Measurements from ENCODE around the gene MARCOL. TPM values are rescaled to one million over a fixed set of nuclear protein-coding genes. Genes with fewer than 3 reads are reported as not detected.

The MARCOL gene
- total RNA-seq, 1 experiment from 2014 or later: not detected

DNA sequence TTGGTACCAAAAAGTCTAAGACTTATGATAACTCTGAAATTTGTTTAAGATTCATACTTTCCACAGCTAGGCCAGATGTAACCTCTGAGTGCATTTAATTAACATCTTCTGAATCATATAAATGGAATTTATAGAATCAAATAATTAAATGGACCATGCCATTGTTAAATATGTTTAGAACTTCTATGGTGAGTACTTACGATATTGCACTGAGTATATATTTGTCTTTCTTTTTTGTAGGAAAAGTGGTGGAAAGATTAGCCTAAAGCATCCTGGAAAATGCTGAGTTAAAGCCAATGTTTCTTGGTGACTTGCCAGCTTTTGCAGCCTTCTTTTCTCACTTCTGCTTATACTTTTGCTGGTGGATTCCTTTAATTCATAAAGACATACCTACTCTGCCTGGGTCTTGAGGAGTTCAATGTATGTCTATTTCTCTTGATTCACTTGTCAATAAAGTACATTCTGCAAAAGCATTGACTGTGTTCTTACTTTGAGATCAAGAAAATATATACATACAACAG lies 23.6 kb upstream of the MARCOL start:
- Histone ChIP-seq H3K27ac (ENCODE audit: low read length) (no peak overlapping the region), H3K27me3 (ENCODE audit: control insufficient read depth, insufficient read depth, low read length) (no peaks in the 10 kb centered on the region), H3K4me3 (ENCODE audit: low read depth in 2 of 2, low read length in 2 of 2) (no peak overlapping the region), H3K4me1 (ENCODE audit: control insufficient read depth, insufficient read depth, low read length) (no peaks in the 10 kb centered on the region), H3K36me3 (ENCODE audit: control insufficient read depth, insufficient read depth, low read length) (no peaks in the 10 kb centered on the region), H3K9me3 (ENCODE audit: control insufficient read depth, insufficient read depth, low read depth, low read length) (no peaks in the 10 kb centered on the region)
- no peak for DNase-seq (ENCODE audit: low read depth, low spot score)
- TF ChIP-seq SIN3A (IDR thresholded peaks at IDR 0.05; ENCODE audit: borderline replicate concordance, insufficient read depth, low read depth, low read length) (no peak), TCF7L2 (IDR thresholded peaks at IDR 0.05; ENCODE audit: low read depth, low read length) (no peak), POLR2AphosphoS5 (IDR thresholded peaks at IDR 0.05; ENCODE audit: low read depth, low read length) (no peak)
- TF ChIP-seq, protein P1, sequence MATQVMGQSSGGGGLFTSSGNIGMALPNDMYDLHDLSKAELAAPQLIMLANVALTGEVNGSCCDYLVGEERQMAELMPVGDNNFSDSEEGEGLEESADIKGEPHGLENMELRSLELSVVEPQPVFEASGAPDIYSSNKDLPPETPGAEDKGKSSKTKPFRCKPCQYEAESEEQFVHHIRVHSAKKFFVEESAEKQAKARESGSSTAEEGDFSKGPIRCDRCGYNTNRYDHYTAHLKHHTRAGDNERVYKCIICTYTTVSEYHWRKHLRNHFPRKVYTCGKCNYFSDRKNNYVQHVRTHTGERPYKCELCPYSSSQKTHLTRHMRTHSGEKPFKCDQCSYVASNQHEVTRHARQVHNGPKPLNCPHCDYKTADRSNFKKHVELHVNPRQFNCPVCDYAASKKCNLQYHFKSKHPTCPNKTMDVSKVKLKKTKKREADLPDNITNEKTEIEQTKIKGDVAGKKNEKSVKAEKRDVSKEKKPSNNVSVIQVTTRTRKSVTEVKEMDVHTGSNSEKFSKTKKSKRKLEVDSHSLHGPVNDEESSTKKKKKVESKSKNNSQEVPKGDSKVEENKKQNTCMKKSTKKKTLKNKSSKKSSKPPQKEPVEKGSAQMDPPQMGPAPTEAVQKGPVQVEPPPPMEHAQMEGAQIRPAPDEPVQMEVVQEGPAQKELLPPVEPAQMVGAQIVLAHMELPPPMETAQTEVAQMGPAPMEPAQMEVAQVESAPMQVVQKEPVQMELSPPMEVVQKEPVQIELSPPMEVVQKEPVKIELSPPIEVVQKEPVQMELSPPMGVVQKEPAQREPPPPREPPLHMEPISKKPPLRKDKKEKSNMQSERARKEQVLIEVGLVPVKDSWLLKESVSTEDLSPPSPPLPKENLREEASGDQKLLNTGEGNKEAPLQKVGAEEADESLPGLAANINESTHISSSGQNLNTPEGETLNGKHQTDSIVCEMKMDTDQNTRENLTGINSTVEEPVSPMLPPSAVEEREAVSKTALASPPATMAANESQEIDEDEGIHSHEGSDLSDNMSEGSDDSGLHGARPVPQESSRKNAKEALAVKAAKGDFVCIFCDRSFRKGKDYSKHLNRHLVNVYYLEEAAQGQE (IDR thresholded peaks at IDR 0.05; ENCODE audit: insufficient read depth in 1 of 2, low read depth in 2 of 2, low read length in 1 of 2): no peak
- TF ChIP-seq, protein P2, sequence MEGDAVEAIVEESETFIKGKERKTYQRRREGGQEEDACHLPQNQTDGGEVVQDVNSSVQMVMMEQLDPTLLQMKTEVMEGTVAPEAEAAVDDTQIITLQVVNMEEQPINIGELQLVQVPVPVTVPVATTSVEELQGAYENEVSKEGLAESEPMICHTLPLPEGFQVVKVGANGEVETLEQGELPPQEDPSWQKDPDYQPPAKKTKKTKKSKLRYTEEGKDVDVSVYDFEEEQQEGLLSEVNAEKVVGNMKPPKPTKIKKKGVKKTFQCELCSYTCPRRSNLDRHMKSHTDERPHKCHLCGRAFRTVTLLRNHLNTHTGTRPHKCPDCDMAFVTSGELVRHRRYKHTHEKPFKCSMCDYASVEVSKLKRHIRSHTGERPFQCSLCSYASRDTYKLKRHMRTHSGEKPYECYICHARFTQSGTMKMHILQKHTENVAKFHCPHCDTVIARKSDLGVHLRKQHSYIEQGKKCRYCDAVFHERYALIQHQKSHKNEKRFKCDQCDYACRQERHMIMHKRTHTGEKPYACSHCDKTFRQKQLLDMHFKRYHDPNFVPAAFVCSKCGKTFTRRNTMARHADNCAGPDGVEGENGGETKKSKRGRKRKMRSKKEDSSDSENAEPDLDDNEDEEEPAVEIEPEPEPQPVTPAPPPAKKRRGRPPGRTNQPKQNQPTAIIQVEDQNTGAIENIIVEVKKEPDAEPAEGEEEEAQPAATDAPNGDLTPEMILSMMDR (IDR thresholded peaks at IDR 0.05): no peak
- ChIA-PET CTCF (no interaction called here), POLR2A (no interaction called here)
- BruUV-seq (replicated peaks): no TSS peak
- intact Hi-C loops (cut with micrococcal nuclease; ENCODE audit: unreplicated experiment): no loop called here
- ATAC-seq: no peak
- in situ Hi-C loops (cut with HindIII; ENCODE audit: low pct_unique_long_range_greater_than_20kb, low sequenced_read_pairs): no loop called here

DNA sequence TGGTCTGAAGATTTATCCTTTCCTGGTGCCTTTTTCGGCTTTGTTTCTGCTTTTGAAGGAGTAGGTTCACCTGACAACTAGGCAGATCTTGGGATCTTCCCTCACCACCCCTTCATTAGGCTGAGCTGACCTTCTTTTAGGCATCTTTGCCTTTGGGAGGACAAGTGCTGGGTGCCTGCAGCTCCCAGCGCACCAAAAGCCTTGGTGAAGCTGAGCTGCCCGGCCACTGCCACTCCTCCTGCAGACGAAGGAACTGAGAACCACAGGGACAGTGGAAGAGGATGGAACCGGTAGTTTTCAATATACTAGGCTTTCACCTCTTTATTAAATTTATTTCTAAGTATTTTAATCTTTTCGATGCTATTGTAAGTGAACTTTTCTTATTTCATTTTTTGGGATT lies 16.8 kb upstream of the MARCOL start:
- Histone ChIP-seq H3K36me3 (ENCODE audit: control insufficient read depth, insufficient read depth, low read length) (no peaks in the 10 kb centered on the region), H3K9me3 (ENCODE audit: control insufficient read depth, insufficient read depth, low read depth, low read length) (no peaks in the 10 kb centered on the region), H3K4me1 (ENCODE audit: control insufficient read depth, insufficient read depth, low read length) (no peaks in the 10 kb centered on the region), H3K27me3 (ENCODE audit: control insufficient read depth, insufficient read depth, low read length) (no peaks in the 10 kb centered on the region), H3K27ac (ENCODE audit: low read length) (no peak overlapping the region), H3K4me3 (ENCODE audit: low read depth in 2 of 2, low read length in 2 of 2) (no peak overlapping the region)
- no peak for DNase-seq (ENCODE audit: low read depth, low spot score)
- no TSS peak for BruUV-seq (replicated peaks)
- ChIA-PET POLR2A (no interaction called here), CTCF (no interaction called here)
- intact Hi-C loops (cut with micrococcal nuclease; ENCODE audit: unreplicated experiment) (no loop called here), in situ Hi-C loops (cut with HindIII; ENCODE audit: low pct_unique_long_range_greater_than_20kb, low sequenced_read_pairs) (no loop called here)
- TF ChIP-seq, protein P1 (IDR thresholded peaks at IDR 0.05; ENCODE audit: insufficient read depth in 1 of 2, low read depth in 2 of 2, low read length in 1 of 2): no peak
- TF ChIP-seq POLR2AphosphoS5 (IDR thresholded peaks at IDR 0.05; ENCODE audit: low read depth, low read length) (no peak), SIN3A (IDR thresholded peaks at IDR 0.05; ENCODE audit: borderline replicate concordance, insufficient read depth, low read depth, low read length) (no peak), TCF7L2 (IDR thresholded peaks at IDR 0.05; ENCODE audit: low read depth, low read length) (no peak)
- TF ChIP-seq, protein P2 (IDR thresholded peaks at IDR 0.05): no peak
- ATAC-seq: no peak

All from Panc1 (cell line).